Activated CD8-positive, alpha-beta T cell treated with anti-CD3 and anti-CD28 coated beads for 36 hours (primary cell): ENCODE data around the gene ABHD12. TPM values are rescaled to one million over a fixed set of nuclear protein-coding genes. Genes with fewer than 3 reads are reported as not detected.
A peak's percentile ranks its signal among the peaks of the same experiment; 100 is the strongest.
"Not testable (repeated sequence)": the region's sequence is repeated elsewhere in the genome, so short reads cannot be mapped to it uniquely, and the experiment has no call there.

Experiments used
- ATAC-seq: fragments of 200-7000 bp; cut with Tn5 transposase; one replicate; pipeline ENCODE4 v1.10.0; 2021; ENCODE audit warnings: mild to moderate bottlenecking, moderate library complexity
- CTCF ChIA-PET: fragments of 350-600 bp; sonication (Branson Sonifier 250); formaldehyde crosslinking; loops from one replicate; lab custom pipeline; 2021; ENCODE audit warnings: antibody characterized with exemption; lab: Charles Lee
- POLR2A ChIA-PET: fragments of 350-600 bp; sonication (Branson Sonifier 250); formaldehyde crosslinking; loops from one replicate; lab custom pipeline; 2021; ENCODE audit warnings: antibody characterized with exemption; lab: Charles Lee
- DNase-seq: peaks from one replicate; pipeline ENCODE4 v3.0.0-alpha.2; 2020
- H3K27ac Mint-ChIP-seq: one replicate; pipeline ENCODE4 v1.8.0; 2021; ENCODE audit warnings: mild to moderate bottlenecking, mixed read lengths
- H3K27me3 Mint-ChIP-seq: one replicate; pipeline ENCODE4 v1.8.0; 2021; ENCODE audit warnings: mixed read lengths
- H3K36me3 Mint-ChIP-seq: one replicate; pipeline ENCODE4 v1.8.0; 2021; ENCODE audit warnings: low read depth, mixed read lengths
- H3K4me1 Mint-ChIP-seq: one replicate; pipeline ENCODE4 v1.8.0; 2021; ENCODE audit warnings: low read depth, mixed read lengths
- H3K4me3 Mint-ChIP-seq: one replicate; pipeline ENCODE4 v1.8.0; 2021; ENCODE audit warnings: mild to moderate bottlenecking, moderate library complexity, mixed read lengths
- H3K9me3 Mint-ChIP-seq: one replicate; pipeline ENCODE4 v1.8.0; 2021; ENCODE audit warnings: mixed read lengths
- CTCF ChIP-seq: fragments of 200-600 bp; IDR thresholded peaks from one replicate; pipeline ENCODE4 v1.8.0; 2022; ENCODE audit warnings: antibody characterized with exemption, mild to moderate bottlenecking
- intact Hi-C: fragments of 100-400 bp; cut with micrococcal nuclease; formaldehyde crosslinking; loops from one replicate; pipeline ENCODE4 v1.10.0; 2022
- total RNA-seq, 2 experiments: library from RNA; stranded (reverse); gene quantifications; one replicate each; pipeline ENCODE4 v1.2.3, GENCODE V29; 2021

The ABHD12 gene
- total RNA-seq, 2 experiments from 2014 or later, result 16.0 to 17.0 TPM

GRCh38 chr20:25407311-25408169 lies 16.9 kb upstream of the ABHD12 start, which contains the start of gene GINS1:
GINS1 (plus strand) TSS chr20:25407673; CDS start chr20:25407821, 148 bp downstream.
- peaks cover 13% of the 10 kb centered on the region for H3K9me3 Mint-ChIP-seq
- peak within 1 kb of the TSS; percentile 82 for H3K4me3 Mint-ChIP-seq
- ChIA-PET POLR2A (interaction anchor here (0.7 to 1.7 kb wide), 17 partner anchors 11 to 1288 kb away, joined by 3 to 9 read pairs (median 3); partner anchors contain the start of genes ABHD12, ACSS1 and PYGB), CTCF (interaction anchor here (0.8 to 4.0 kb wide), 8 partner anchors 9 to 413 kb away, joined by 3 to 29 read pairs (median 4); partner anchors contain the start of gene ABHD12)
- no peak for TF ChIP-seq CTCF
- H3K27me3 Mint-ChIP-seq, result no peaks in the 10 kb centered on the region
- peaks cover 14% of the 10 kb centered on the region for H3K4me1 Mint-ChIP-seq
- peaks cover 10% of the 10 kb centered on the region for H3K36me3 Mint-ChIP-seq
- DNase-seq (peak; percentile 89), ATAC-seq (peak; percentile 94)
- H3K27ac Mint-ChIP-seq, result peak within 1 kb of the TSS; percentile 75
- intact Hi-C loops, result loop anchor here (2.0 kb wide), 1 partner anchor 97 kb away; no protein-coding TSS in a partner anchor

- TF ChIP-seq CTCF, result no peak
- ChIA-PET CTCF (no interaction called here), POLR2A (no interaction called here)
- Mint-ChIP-seq H3K27ac (no peak overlapping the region), H3K27me3 (no peaks in the 10 kb centered on the region), H3K9me3 (peaks cover 16% of the 10 kb centered on the region), H3K36me3 (peaks cover 3% of the 10 kb centered on the region), H3K4me3 (no peak overlapping the region), H3K4me1 (peaks cover 5% of the 10 kb centered on the region)
- DNase-seq (no peak), ATAC-seq (no peak)
- intact Hi-C loops, result no loop called here
These were observed 11.9 kb upstream of the ABHD12 start for GRCh38 chr20:25402583-25402982.

- H3K4me3 Mint-ChIP-seq, H3K36me3 Mint-ChIP-seq, ATAC-seq, intact Hi-C loops, DNase-seq, H3K4me1 Mint-ChIP-seq, H3K27ac Mint-ChIP-seq, H3K27me3 Mint-ChIP-seq: not testable (repeated sequence)
- ChIA-PET POLR2A (interaction anchor here (0.6 kb wide), 1 partner anchor 9 kb away, joined by 3 read pairs; no protein-coding TSS in a partner anchor), CTCF (interaction anchor here (0.9 to 5.4 kb wide), 3 partner anchors 39 to 105 kb away, joined by 3 to 58 read pairs (median 3); no protein-coding TSS in a partner anchor)
- H3K9me3 Mint-ChIP-seq, result peaks cover 16% of the 10 kb centered on the region
These were observed 9.7 kb upstream of the ABHD12 start for GRCh38 chr20:25400291-25400732.

GRCh38 chr20:25399037-25399430 lies 8.4 kb upstream of the ABHD12 start:
- Mint-ChIP-seq H3K27ac (no peak overlapping the region), H3K36me3 (peaks cover 3% of the 10 kb centered on the region), H3K27me3 (no peaks in the 10 kb centered on the region), H3K4me1 (no peaks in the 10 kb centered on the region), H3K9me3 (peaks cover 13% of the 10 kb centered on the region), H3K4me3 (no peak overlapping the region)
- ATAC-seq (peak; percentile 45), DNase-seq (peak; percentile 37)
- intact Hi-C loops, result loop anchor here (2.0 to 10.0 kb wide), 2 partner anchors 98 to 404 kb away; partner anchors contain the start of gene APMAP
- TF ChIP-seq CTCF, result peak; percentile 73
- CTCF ChIA-PET, result interaction anchor here (0.7 to 5.4 kb wide), 25 partner anchors 9 to 405 kb away, joined by 3 to 58 read pairs (median 4); partner anchors contain the start of gene GINS1
- POLR2A ChIA-PET, result interaction anchor here (1.1 to 1.2 kb wide), 2 partner anchors 90 to 99 kb away, joined by 3 read pairs; no protein-coding TSS in a partner anchor

- Mint-ChIP-seq H3K27me3 (no peaks in the 10 kb centered on the region), H3K4me3 (no peak overlapping the region), H3K4me1 (no peaks in the 10 kb centered on the region), H3K27ac (no peak overlapping the region), H3K9me3 (peaks cover 11% of the 10 kb centered on the region), H3K36me3 (peaks cover 3% of the 10 kb centered on the region)
- ChIA-PET CTCF (interaction anchor here (0.8 to 5.4 kb wide), 21 partner anchors 9 to 404 kb away, joined by 3 to 58 read pairs (median 5); partner anchors contain the start of gene GINS1), POLR2A (interaction anchor here (1.1 to 1.2 kb wide), 2 partner anchors 89 to 98 kb away, joined by 3 read pairs; no protein-coding TSS in a partner anchor)
- TF ChIP-seq CTCF, result no peak
- intact Hi-C loops, result loop anchor here (2.0 to 10.0 kb wide), 2 partner anchors 98 to 404 kb away; partner anchors contain the start of gene APMAP
- ATAC-seq (no peak), DNase-seq (no peak)
These were observed 7.9 kb upstream of the ABHD12 start for GRCh38 chr20:25398376-25399036.
